ENCODE results near the gene TTI1. TPM values are rescaled to one million over a fixed set of nuclear protein-coding genes. Genes with fewer than 3 reads are reported as not detected.

TTI1 gene
- total RNA-seq, 1 experiment from 2014 or later, result 37.4 TPM

- peaks cover 6% of the 10 kb centered on the region; the same call in 1 of the 2 replicates for H3K79me2 ChIP-seq (ENCODE audit: insufficient read depth, low read length)
- no peak overlapping the region for H4K5ac ChIP-seq (ENCODE audit: insufficient read length, low read depth, low read length)
- no peak overlapping the region for H2AFZ ChIP-seq (ENCODE audit: low read length)
- no peak overlapping the region for H3K4ac ChIP-seq (ENCODE audit: low read depth, low read length)
- H2BK15ac ChIP-seq (ENCODE audit: low read depth, low read length), result no peak overlapping the region
- no CpG with 5 or more reads among the region's 7 CpGs for WGBS (ENCODE audit: extremely low coverage, insufficient read length, low lambda C conversion rate)
- no peak overlapping the region for H3K27ac Mint-ChIP-seq
- H3K9me3 ChIP-seq (ENCODE audit: control insufficient read depth, low read depth, low read length), result no peaks in the 10 kb centered on the region
- no peak overlapping the region for H4K8ac ChIP-seq (replicated peaks; ENCODE audit: insufficient read length, low read depth, low read length)
- H3K27me3 ChIP-seq (ENCODE audit: insufficient read depth, low read length), result no peaks in the 10 kb centered on the region
- DNase-seq, result peak; percentile 79
- no peak overlapping the region for H4K91ac ChIP-seq (ENCODE audit: insufficient read length, low read depth, low read length)
- no peak overlapping the region for H3K4me3 Mint-ChIP-seq
- H3K79me1 ChIP-seq (ENCODE audit: insufficient read depth, low read depth, low read length, poor library complexity, severe bottlenecking), result no peaks in the 10 kb centered on the region
- H3K23me2 ChIP-seq (ENCODE audit: insufficient read length, low read depth, low read length, poor library complexity, severe bottlenecking), result no peaks in the 10 kb centered on the region
- TF ChIP-seq, protein P1, sequence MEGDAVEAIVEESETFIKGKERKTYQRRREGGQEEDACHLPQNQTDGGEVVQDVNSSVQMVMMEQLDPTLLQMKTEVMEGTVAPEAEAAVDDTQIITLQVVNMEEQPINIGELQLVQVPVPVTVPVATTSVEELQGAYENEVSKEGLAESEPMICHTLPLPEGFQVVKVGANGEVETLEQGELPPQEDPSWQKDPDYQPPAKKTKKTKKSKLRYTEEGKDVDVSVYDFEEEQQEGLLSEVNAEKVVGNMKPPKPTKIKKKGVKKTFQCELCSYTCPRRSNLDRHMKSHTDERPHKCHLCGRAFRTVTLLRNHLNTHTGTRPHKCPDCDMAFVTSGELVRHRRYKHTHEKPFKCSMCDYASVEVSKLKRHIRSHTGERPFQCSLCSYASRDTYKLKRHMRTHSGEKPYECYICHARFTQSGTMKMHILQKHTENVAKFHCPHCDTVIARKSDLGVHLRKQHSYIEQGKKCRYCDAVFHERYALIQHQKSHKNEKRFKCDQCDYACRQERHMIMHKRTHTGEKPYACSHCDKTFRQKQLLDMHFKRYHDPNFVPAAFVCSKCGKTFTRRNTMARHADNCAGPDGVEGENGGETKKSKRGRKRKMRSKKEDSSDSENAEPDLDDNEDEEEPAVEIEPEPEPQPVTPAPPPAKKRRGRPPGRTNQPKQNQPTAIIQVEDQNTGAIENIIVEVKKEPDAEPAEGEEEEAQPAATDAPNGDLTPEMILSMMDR (conservative IDR thresholded peaks at IDR 0.05), result peak; percentile 93
- no peak overlapping the region for H2BK5ac ChIP-seq (ENCODE audit: insufficient read length, low read length)
- H3K27me3 Mint-ChIP-seq (ENCODE audit: low read depth), result no peaks in the 10 kb centered on the region
- H3K4me1 ChIP-seq (ENCODE audit: insufficient read depth, low read length), result no peaks in the 10 kb centered on the region
- no peak overlapping the region for H2BK120ac ChIP-seq (ENCODE audit: low read depth, low read length, poor library complexity, severe bottlenecking)
- H2AK5ac ChIP-seq (ENCODE audit: insufficient read length, low read length), result no peak overlapping the region
- H3K9me3 Mint-ChIP-seq, result no peaks in the 10 kb centered on the region
- no peak overlapping the region for H2BK12ac ChIP-seq (ENCODE audit: insufficient read length, low read depth, low read length)
- no peak overlapping the region for H3K23ac ChIP-seq (ENCODE audit: insufficient read length, low read depth, low read length)
- no peak overlapping the region for H3K4me2 ChIP-seq (ENCODE audit: insufficient read depth, insufficient read length, low read length)
- no peak overlapping the region for H2BK20ac ChIP-seq (ENCODE audit: low read depth, low read length, poor library complexity, severe bottlenecking)
- H3K18ac ChIP-seq (ENCODE audit: insufficient read length, low read depth, low read length), result no peak overlapping the region
- no peaks in the 10 kb centered on the region for H4K20me1 ChIP-seq (ENCODE audit: control insufficient read depth, insufficient read depth, insufficient read length)
- H3K9ac ChIP-seq (ENCODE audit: extremely low read depth, insufficient read length, low read length), result no peak overlapping the region
- 0 out of 4 replicates have a peak, but pooled peaks cover 0 to under 1% of the 10 kb centered on the region in 2 experiments for H3K4me1 Mint-ChIP-seq
- no peak overlapping the region for H3K56ac ChIP-seq (ENCODE audit: insufficient read length, low read depth, low read length)
- H3K14ac ChIP-seq (ENCODE audit: insufficient read depth, low read length), result no peak overlapping the region
- peaks cover 18 to 28% (median 19%) of the 10 kb centered on the region in 3 experiments; a peak in 6 of 7 replicates for H3K36me3 Mint-ChIP-seq (ENCODE audit: insufficient read depth in 1 of 3, low read depth in 3 of 3)
- no peak overlapping the region for H3K27ac ChIP-seq (ENCODE audit: insufficient read length, low read depth, low read length)
- H3T11ph ChIP-seq (ENCODE audit: low read length), result no peak overlapping the region
Measured at GRCh38 chr20:38057351-38057972, 24.2 kb upstream of the TTI1 start.

All from H9 (cell line).